Activated CD4-positive, alpha-beta T cell treated with anti-CD3 and anti-CD28 coated beads for 36 hours (primary cell): Measurements from ENCODE around the gene RTL10. TPM values are rescaled to one million over a fixed set of nuclear protein-coding genes. Genes with fewer than 3 reads are reported as not detected.
A peak's percentile ranks its signal among the peaks of the same experiment; 100 is the strongest.

Source experiments
- ATAC-seq: fragments of 200-7000 bp; cut with Tn5 transposase; one replicate; pipeline ENCODE4 v1.10.0; 2021; ENCODE audit warnings: mild to moderate bottlenecking, moderate library complexity
- CTCF ChIA-PET: fragments of 350-600 bp; sonication (Branson Sonifier 250); formaldehyde crosslinking; loops from one replicate; lab custom pipeline; 2021; ENCODE audit warnings: antibody characterized with exemption; lab: Charles Lee
- POLR2A ChIA-PET: fragments of 350-600 bp; sonication (Branson Sonifier 250); formaldehyde crosslinking; loops from one replicate; lab custom pipeline; 2021; ENCODE audit warnings: antibody characterized with exemption, inconsistent platforms; lab: Charles Lee
- DNase-seq: peaks from one replicate; pipeline ENCODE4 v3.0.0-alpha.2; 2020
- H3K27ac Mint-ChIP-seq: one replicate; pipeline ENCODE4 v1.8.0; 2021; ENCODE audit warnings: mixed read lengths
- H3K27me3 Mint-ChIP-seq: one replicate; pipeline ENCODE4 v1.8.0; 2021; ENCODE audit warnings: mixed read lengths
- H3K36me3 Mint-ChIP-seq: one replicate; pipeline ENCODE4 v1.8.0; 2021; ENCODE audit warnings: low read depth, mixed read lengths
- H3K4me1 Mint-ChIP-seq: one replicate; pipeline ENCODE4 v1.8.0; 2021; ENCODE audit warnings: mixed read lengths
- H3K4me3 Mint-ChIP-seq: one replicate; pipeline ENCODE4 v1.8.0; 2021; ENCODE audit warnings: mild to moderate bottlenecking, moderate library complexity, mixed read lengths
- H3K9me3 Mint-ChIP-seq: one replicate; pipeline ENCODE4 v1.8.0; 2021; ENCODE audit warnings: low read depth, mixed read lengths
- intact Hi-C, 2 experiments: fragments of 100-400 bp; cut with DNase I in 1 of 2; cut with micrococcal nuclease in 1 of 2; formaldehyde crosslinking; loops; one replicate each; pipeline versions ENCODE4 v1.14.2 to v1.15.1; 2022 to 2024; cut with DNase I, micrococcal nuclease
- total RNA-seq, 2 experiments: library from RNA; stranded (reverse); gene quantifications; one replicate each; pipeline ENCODE4 v1.2.3, GENCODE V29; 2021

Gene RTL10, protein sequence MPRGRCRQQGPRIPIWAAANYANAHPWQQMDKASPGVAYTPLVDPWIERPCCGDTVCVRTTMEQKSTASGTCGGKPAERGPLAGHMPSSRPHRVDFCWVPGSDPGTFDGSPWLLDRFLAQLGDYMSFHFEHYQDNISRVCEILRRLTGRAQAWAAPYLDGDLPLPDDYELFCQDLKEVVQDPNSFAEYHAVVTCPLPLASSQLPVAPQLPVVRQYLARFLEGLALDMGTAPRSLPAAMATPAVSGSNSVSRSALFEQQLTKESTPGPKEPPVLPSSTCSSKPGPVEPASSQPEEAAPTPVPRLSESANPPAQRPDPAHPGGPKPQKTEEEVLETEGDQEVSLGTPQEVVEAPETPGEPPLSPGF
- 10 to 100 TPM; 14.9 to 15.6 TPM for total RNA-seq

DNA sequence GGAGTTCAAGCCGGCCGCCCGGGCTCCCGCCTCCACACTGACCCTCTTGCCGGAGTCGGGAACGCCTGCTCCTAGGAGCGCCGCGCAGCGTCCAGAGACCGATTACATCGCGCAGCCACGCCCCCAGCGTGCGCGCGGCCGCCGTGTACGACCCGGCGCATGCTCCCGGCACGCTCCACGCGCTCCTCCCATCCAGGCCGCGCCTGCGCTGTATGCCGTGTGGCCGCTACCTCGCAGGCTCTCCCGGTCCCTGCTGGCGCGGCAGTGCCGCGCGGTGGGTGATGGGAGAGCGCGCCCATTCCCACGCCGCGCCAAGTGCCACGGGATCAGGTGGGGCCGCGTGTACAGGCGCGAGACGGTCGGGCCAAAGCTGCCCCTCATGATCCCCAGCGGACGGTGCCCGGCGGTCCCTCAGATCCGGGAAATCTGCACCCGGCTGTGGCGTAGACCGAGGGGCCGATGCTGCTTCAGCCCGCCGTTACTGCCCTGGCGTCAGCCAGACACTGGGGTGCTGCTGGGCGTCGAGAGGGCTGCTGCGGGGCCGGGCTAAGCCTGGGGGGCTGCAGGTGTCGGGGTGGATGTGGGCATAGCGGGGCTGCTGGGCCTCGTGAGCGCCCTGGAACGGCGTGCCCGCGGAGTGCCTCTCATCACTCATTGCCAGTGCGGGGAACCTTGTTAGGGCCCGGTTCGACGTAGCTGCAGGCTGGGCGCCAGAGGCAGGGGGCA, at the start of gene RTL10, which contains the start of gene GNB1L:
Gene RTL10 (minus strand): TSS at position 97 of the 726 bp plus-strand sequence. CDS start 2,613 bp downstream, outside the sequence.
Gene GNB1L (minus strand): TSS at position 97 of the 726 bp plus-strand sequence. CDS start 33,519 bp downstream, outside the sequence.
- ChIA-PET CTCF (interaction anchor here (0.5 to 1.7 kb wide), 7 partner anchors 25 to 124 kb away, joined by 3 to 17 read pairs (median 3); no protein-coding TSS in a partner anchor), POLR2A (interaction anchor here (0.6 to 2.1 kb wide), 8 partner anchors 11 to 99 kb away, joined by 3 to 11 read pairs (median 3); no protein-coding TSS in a partner anchor)
- Mint-ChIP-seq H3K4me3 (peak within 1 kb of the TSS; percentile 89), H3K27ac (peak within 1 kb of the TSS; percentile 97), H3K9me3 (no peaks in the 10 kb centered on the region), H3K36me3 (peaks cover 25% of the 10 kb centered on the region), H3K4me1 (peaks cover 51% of the 10 kb centered on the region), H3K27me3 (no peaks in the 10 kb centered on the region)
- ATAC-seq (peak; percentile 93), DNase-seq (peak; percentile 98)
- intact Hi-C loops = loop anchor here (1.0 to 10.0 kb wide), 14 partner anchors 36 to 710 kb away; partner anchors contain the start of genes CDC45 (in 1 of the 2), COMT (in 1 of the 2), DGCR6L (in 1 of the 2) and DGCR8 (in 1 of the 2)

DNA sequence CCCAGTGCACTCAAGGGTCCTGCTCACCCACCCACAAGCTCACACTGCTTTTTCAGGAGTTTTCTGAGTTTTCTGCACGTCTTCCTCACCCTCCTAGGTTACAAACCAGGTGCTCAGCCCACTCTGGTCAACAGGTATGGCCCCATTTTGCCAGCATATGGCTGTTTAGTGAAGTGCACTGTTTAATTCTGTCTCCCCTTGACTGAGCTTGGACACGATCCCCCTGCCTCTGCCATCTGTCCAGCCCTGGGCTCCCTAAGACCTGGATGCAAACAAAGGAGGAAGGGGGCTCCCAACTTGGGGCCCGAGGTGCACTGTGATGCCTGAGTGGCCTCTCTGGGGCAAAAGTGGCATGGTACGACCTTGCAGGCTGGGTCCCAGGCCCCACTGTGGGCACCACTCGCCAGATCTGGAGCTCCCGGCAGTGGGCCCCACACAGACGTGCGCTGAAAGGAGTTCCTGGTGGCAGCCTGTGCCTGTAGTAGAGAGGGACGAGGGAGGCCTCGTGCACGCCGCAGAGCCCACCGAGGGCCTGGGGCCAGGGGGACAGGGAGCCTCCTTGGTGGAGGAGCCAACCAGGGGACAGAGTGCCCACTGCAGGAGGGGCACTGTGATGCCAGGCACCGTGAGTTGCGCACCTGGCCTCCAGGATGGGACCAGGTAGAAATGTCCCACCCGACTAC, 49.6 kb upstream of the RTL10 start:
- no peak for DNase-seq
- Mint-ChIP-seq H3K36me3 (peaks cover 6% of the 10 kb centered on the region), H3K4me1 (no peaks in the 10 kb centered on the region), H3K9me3 (no peaks in the 10 kb centered on the region), H3K4me3 (no peak overlapping the region), H3K27ac (no peak overlapping the region), H3K27me3 (no peaks in the 10 kb centered on the region)
- intact Hi-C loops = no loop called here
- no peak for ATAC-seq
- ChIA-PET POLR2A (no interaction called here), CTCF (interaction anchor here (1.0 to 2.1 kb wide), 4 partner anchors 40 to 174 kb away, joined by 3 to 8 read pairs (median 5); no protein-coding TSS in a partner anchor)

DNA sequence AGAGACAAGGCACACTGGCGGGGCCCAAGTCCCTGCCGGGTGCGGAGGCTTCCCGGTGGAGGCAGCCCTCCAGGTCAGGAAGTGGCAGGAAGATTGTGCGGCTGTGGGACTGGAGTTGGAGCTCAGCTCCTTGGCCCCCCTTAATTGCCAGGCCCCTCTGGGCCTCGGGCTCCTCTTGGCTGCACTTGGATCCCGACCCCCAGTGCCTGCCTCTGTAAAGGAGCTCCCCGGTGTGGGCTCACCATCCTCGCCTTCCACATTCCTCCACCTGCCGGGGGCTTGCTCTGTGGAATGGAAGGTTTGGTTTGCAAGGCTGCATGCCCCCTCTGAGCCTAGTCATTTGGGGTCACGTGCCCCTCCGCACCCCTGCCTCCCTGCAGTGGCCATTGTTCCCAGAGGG, 48.8 kb upstream of the RTL10 start:
- H3K27ac Mint-ChIP-seq = no peak overlapping the region

DNA sequence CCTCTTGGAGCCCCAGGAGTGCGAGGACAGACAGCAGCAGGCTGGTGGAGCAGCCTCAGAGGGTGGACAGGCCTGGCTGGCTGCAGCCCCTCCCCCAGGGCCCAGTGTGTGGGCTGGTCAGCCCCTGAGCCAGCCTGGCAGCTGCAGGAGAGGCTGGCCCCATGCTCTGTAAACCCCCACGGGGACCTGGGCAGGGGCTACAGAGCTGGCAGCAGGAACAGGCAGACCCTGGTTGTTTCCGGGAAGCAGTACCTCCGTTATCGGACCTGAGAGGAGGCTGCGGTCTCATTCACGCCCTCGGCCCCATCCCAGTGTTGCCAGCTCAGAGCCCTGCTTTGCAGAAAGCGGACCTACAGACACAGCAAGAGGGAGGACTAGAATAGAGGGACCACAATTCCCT, 48.4 kb upstream of the RTL10 start:
- Mint-ChIP-seq H3K4me1 (no peaks in the 10 kb centered on the region), H3K36me3 (peaks cover 3% of the 10 kb centered on the region), H3K4me3 (no peak overlapping the region), H3K9me3 (no peaks in the 10 kb centered on the region), H3K27ac (no peak overlapping the region), H3K27me3 (no peaks in the 10 kb centered on the region)
- ATAC-seq (no peak), DNase-seq (no peak)
- intact Hi-C loops = no loop called here
- ChIA-PET CTCF (interaction anchor here (1.2 kb wide), 1 partner anchor 13 kb away, joined by 4 read pairs; no protein-coding TSS in a partner anchor), POLR2A (no interaction called here)

More for the DNA sequence above, 48.8 kb upstream of the RTL10 start:
- H3K9me3 Mint-ChIP-seq = no peaks in the 10 kb centered on the region
- no peak for ATAC-seq
- no peaks in the 10 kb centered on the region for H3K4me1 Mint-ChIP-seq
- H3K36me3 Mint-ChIP-seq = peaks cover 5% of the 10 kb centered on the region
- intact Hi-C loops = no loop called here
- no peak for DNase-seq
- POLR2A ChIA-PET = no interaction called here
- CTCF ChIA-PET = interaction anchor here (2.1 kb wide), 1 partner anchor 173 kb away, joined by 8 read pairs; no protein-coding TSS in a partner anchor
- no peak overlapping the region for H3K4me3 Mint-ChIP-seq
- no peaks in the 10 kb centered on the region for H3K27me3 Mint-ChIP-seq

DNA sequence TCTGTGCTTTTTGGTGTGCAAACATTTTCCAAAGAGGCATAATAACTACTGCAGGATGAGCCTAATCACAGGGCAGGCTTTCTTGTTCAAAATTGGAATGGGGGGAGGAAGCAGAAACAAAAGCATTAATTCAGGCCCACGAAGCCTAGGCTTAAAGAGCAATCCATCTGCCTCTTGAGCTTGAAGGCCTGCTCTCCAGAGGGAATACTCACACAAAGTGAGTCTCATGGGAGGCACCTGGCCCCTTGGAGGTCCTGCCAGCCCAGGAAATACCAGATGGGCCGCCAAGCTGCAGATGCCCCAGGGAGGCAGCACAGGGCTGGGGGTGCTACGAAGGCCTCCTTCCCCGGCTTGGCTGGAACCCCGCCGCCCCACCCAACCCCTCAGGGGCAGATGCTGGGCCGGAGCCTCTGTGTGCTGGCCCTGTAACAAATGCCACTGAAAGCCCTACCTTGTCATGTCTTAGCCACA, 47.6 kb upstream of the RTL10 start:
- no peak overlapping the region for H3K4me3 Mint-ChIP-seq
- peaks cover 2% of the 10 kb centered on the region for H3K4me1 Mint-ChIP-seq
- ChIA-PET POLR2A (no interaction called here), CTCF (interaction anchor here (1.2 kb wide), 2 partner anchors 12 to 16 kb away, joined by 3 to 4 read pairs; no protein-coding TSS in a partner anchor)
- no peaks in the 10 kb centered on the region for H3K27me3 Mint-ChIP-seq
- DNase-seq = no peak
- H3K36me3 Mint-ChIP-seq = peaks cover 3% of the 10 kb centered on the region
- H3K9me3 Mint-ChIP-seq = no peaks in the 10 kb centered on the region
- no peak overlapping the region for H3K27ac Mint-ChIP-seq
- intact Hi-C loops = no loop called here
- ATAC-seq = no peak

DNA sequence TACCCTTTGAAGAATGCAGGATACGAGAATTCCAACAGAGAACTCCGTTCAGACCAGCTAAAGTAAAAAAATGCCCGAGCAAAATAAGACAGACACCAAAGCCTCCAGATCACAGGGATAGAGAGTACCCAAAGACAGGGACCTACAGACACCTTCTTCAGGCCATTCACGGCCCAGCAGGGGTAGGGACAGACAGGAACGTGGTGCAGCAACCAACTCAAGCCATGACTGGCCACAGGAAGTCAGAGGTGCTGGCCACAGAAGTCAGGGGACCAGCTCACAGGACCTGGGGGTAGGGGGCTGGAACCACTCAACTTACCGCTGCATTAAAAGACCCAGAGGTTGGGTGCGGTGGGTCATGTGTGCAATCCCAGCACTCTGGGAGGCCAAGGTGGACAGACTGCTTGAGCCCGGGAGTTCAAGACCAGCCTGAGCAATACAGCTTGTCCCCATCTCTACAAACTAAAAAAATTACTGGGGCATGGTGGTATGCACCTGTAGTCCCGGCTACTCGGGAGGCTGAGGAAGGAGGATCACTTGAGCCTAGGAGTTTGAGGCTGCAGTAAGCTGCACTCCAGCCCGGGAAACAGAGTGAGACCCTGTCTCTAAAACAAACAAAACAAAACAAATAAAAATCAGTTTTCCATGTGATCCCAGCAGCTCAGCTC, 47.0 kb upstream of the RTL10 start:
- Mint-ChIP-seq H3K9me3 (no peaks in the 10 kb centered on the region), H3K4me1 (peaks cover 8% of the 10 kb centered on the region), H3K27me3 (no peaks in the 10 kb centered on the region), H3K36me3 (peaks cover 3% of the 10 kb centered on the region), H3K4me3 (no peak overlapping the region), H3K27ac (no peak overlapping the region)
- no peak for ATAC-seq
- POLR2A ChIA-PET = no interaction called here
- CTCF ChIA-PET = interaction anchor here (1.2 to 1.9 kb wide), 4 partner anchors 8 to 171 kb away, joined by 3 to 6 read pairs (median 4); no protein-coding TSS in a partner anchor
- intact Hi-C loops = no loop called here
- no peak for DNase-seq

DNA sequence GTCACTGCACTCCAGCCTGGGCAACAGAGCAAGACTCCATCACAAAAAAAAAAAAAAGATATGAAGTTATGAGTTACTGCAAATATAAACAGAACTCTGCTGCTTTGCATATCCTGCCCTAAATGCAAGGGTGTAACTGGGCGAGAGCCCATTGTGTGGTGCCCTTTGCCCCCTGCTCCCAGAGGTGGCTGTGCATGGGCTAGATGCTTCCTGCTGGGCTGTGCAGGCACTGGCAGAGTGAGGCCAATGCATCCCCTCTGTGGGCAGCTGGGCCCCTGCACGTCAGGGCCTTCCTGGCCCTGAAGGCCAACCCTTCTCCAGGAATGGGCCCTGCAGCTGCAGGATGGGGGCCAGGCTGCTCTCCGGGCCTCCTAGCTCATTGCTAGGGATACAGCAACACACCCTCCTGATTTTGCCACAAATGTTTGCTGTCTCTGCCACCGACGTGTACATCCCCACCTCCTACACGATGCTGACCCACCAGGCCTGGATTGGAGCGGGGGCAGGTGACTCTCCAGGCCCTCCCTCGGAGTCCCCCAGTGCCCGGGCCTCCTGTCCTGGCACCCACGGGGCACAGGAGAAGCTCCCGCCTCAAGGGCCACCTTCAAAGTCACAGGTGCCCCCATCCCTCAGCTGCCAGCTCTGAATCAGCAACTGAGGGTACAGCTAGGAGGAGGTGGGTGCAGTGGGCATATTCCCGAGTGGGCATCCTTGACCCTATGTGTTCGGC, 46.2 kb upstream of the RTL10 start:
- ChIA-PET POLR2A (interaction anchor here (0.6 kb wide), 1 partner anchor 68 kb away, joined by 3 read pairs; no protein-coding TSS in a partner anchor), CTCF (interaction anchor here (0.5 to 1.9 kb wide), 5 partner anchors 9 to 832 kb away, joined by 3 to 6 read pairs (median 4); no protein-coding TSS in a partner anchor)
- H3K36me3 Mint-ChIP-seq = no peaks in the 10 kb centered on the region
- no peaks in the 10 kb centered on the region for H3K27me3 Mint-ChIP-seq
- no peak overlapping the region for H3K4me3 Mint-ChIP-seq
- no peak for ATAC-seq
- no peak overlapping the region for H3K27ac Mint-ChIP-seq
- intact Hi-C loops = no loop called here
- H3K4me1 Mint-ChIP-seq = peaks cover 16% of the 10 kb centered on the region
- no peak for DNase-seq
- no peaks in the 10 kb centered on the region for H3K9me3 Mint-ChIP-seq

DNA sequence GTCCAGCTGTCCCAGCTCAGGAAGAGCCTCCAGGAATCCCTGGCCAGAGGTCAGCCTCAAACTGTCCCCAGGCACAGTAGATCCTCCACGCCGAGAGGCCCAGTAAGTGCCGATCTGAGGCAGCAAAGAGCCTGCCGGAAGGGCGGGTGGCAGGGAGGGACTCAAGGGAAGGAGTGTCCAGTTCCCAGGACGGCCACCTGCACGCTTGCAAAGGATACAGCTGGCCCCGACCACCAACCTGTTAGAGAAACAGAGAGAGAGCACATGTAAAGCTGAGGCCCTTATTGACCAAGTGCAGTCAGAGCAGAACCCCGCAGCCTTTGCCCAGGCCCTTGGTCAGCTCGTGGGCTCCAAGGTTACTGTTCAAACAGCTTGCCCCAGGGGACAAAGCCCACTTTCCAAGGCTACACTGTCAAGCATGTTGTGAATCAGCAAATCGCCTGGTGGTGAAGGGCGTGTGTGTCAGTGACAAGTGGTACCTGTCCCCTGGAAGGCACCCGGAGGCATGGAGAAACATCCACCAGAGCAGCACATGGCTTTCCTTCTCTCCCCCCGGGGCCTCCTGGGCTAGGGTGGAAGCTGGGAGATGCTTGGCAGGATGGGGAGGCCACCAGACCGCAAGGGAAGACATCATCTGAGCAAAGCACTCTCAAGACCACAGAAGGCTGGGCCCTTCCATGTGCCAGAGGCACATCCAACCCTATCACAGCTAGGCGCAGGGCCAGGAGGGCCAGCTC, 44.3 kb upstream of the RTL10 start:
- Mint-ChIP-seq H3K4me3 (no peak overlapping the region), H3K9me3 (no peaks in the 10 kb centered on the region), H3K27me3 (no peaks in the 10 kb centered on the region), H3K27ac (no peak overlapping the region), H3K4me1 (peaks cover 33% of the 10 kb centered on the region), H3K36me3 (peaks cover 2% of the 10 kb centered on the region)
- ChIA-PET POLR2A (no interaction called here), CTCF (interaction anchor here (0.7 to 1.7 kb wide), 4 partner anchors 11 to 54 kb away, joined by 3 to 8 read pairs (median 3); no protein-coding TSS in a partner anchor)
- DNase-seq (no peak), ATAC-seq (no peak)
- intact Hi-C loops = no loop called here

DNA sequence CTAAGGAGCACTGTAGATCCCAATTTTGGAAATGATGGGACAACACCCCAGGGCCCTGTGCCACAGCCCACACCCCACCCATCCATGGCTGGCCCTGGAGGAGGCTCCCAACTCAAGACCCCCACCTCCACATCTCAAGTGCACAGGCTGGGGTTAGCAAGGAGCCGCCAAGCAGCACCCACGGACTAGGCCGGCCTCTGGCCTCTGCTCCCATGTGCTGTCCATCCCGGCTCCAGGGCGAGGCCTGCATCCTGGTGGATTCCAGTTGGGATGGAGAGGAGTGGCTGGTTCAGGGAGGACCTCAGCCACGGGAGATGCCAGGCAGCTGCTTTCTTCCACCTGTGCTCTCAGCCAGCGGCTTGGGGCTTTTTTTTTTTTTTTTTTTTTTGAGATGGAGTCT, 43.5 kb upstream of the RTL10 start:
- intact Hi-C loops = no loop called here
- Mint-ChIP-seq H3K9me3 (no peaks in the 10 kb centered on the region), H3K36me3 (peaks cover 2% of the 10 kb centered on the region), H3K4me3 (no peak overlapping the region), H3K27ac (no peak overlapping the region), H3K4me1 (peaks cover 42% of the 10 kb centered on the region), H3K27me3 (no peaks in the 10 kb centered on the region)
- DNase-seq (no peak), ATAC-seq (no peak)
- POLR2A ChIA-PET = no interaction called here
- CTCF ChIA-PET = interaction anchor here (0.7 to 2.2 kb wide), 5 partner anchors 11 to 167 kb away, joined by 3 to 11 read pairs (median 3); no protein-coding TSS in a partner anchor
